SH-SY5Y (cell line): ENCODE data around the gene ARID4B.

ENCODE experiments used
- GATA2 ChIP-seq: IDR thresholded peaks from 2 replicates; pipeline ENCODE4 v1.6.1; 2011; ENCODE audit warnings: mild to moderate bottlenecking, low read depth, low read length
- GATA3 ChIP-seq: IDR thresholded peaks from 2 replicates; pipeline ENCODE4 v1.6.1; 2011; ENCODE audit warnings: low read depth, mild to moderate bottlenecking, low read length, moderate library complexity

- TF ChIP-seq GATA3 (no peak), GATA2 (no peak)
These were observed 137.5 kb downstream of the ARID4B start for GRCh38 chr1:235190431-235190830.
